Stimulated activated CD4-positive, alpha-beta T cell treated with anti-CD3 and anti-CD28 coated beads, Interleukin-15, amount 100 ng/mL, for 24 hours (primary cell): ENCODE results near the gene NUP210L.
A peak's percentile ranks its signal among the peaks of the same experiment; 100 is the strongest.

Experiments used
- DNase-seq: peaks from one replicate; pipeline ENCODE4 v3.0.0-alpha.2; 2020

NUP210L gene

DNA sequence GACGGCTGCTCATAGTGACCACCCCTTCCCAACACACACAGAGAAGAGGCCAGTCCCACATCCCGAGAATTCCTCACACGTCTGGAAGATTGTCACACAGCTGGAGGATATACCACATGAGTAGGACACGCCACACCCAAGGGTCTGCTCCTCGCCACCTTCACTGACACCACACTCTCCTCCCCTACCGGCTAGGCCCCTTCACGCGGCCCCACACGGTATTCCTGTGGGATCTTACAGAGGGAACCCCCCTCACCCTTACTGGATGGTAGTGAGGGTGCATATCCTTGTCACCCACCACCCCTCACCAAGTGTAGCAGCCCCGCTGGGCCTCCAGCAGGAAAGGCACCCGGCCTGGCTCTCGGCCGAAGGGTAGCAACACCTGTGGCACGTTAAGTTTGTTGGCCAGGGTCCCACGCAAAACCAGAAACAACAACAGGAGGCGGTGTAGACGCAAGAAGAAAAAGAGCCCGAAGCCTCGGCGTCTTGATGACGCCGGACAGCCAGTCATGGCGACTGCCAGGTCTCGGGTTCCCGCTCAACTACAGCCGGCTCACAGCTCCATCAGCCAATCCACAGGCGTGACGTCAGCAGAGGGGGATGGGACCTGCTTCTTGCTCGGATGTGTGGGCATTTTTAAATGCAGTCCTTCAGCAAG is at the start of gene NUP210L:
Gene NUP210L (minus strand): TSS at position 540 of the 658 bp plus-strand sequence.
- DNase-seq: peak; percentile 24

DNA sequence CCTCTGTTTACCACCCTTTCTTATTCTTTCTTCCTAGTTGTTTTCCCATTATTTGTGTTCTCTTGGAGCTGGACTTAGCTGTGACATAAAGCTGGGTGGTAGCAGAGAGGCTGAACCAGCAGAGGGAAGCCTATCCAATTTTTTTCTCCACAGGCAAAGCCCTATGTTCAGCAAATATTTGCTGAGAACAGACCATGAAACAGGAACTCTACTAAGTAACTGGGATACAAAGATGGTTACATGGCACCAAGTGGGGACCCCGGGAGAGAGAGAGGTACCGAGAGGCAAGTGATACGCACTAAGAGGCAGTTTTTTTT is 44.6 kb upstream of the NUP210L start:
- DNase-seq: no peak

DNA sequence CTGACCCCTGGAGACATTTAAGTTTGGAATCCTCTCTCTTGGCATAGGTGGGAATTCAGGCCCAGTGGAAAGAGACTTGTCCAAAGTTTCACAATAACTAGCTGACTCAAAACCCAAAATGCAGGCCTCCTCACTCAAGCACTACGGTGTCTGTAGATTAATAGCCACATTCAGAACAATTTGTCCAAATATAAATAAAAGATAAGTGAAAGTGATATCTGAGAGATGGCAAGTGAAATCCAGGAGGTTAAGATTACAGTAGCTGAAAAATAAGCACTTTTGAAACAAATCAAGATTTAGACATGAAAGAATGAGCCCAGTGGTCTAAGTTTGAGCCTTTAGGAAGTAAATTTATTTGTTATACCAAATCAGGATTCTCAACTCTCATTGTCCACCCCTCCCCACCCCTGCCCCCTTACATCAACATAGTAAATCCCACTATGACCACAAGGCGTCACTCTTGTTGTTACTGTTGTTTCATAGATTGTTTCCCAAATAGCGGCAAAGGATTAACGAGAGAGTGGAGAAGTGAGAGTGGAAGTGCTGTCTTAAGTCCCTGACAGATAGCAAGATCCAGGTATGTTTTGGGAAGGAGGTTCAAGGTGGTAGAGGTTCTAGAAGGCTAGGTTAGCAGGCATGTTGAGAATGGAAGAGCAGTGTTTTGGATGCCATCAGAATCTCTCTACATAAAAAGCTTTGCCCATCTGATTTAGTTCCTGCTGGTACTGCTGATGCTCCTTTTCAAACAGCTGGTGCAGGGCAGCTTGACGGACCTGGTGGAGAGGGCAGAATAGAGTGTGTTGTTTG is 44.1 kb upstream of the NUP210L start:
- peak; percentile 34 for DNase-seq

DNA sequence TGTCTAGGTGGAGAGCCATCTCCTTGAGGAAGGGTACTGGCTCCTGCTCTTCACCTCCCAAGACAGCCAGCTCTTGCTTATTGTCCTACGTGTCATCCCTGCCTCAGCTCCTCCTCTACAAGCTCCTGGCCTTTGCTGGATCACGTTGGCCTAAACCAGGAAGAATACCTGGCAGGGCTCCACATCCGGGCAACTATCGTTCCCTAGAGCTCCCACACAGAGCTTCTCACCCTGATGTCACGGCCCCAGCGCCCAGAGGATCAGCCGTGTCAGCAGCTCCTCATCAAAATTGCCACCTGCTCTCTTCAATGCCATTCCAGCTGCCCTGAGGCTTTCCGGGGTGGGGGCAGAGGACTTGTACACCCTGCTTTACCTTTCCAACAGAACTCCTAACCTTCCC is 38.9 kb upstream of the NUP210L start:
- no peak for DNase-seq

DNA sequence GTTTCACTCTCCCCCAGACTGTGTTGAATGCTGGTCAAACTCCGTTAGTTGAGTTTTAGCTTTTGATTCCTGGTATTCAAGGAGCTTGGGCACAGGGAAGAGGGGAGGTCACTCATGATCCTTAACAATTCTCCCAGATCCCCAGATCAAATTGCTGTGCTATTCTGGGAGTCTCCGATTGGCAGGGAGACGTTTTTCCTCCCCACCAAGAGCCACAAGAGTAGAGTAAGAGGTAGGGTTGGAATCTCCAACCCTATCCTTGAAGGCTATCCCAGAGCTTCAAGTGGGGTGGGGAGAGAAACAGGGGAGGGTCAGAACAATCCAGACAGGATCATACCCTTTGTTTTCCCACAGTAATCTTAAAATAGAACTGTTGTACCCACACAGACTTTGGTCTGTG is 37.6 kb upstream of the NUP210L start:
- no peak for DNase-seq

DNA sequence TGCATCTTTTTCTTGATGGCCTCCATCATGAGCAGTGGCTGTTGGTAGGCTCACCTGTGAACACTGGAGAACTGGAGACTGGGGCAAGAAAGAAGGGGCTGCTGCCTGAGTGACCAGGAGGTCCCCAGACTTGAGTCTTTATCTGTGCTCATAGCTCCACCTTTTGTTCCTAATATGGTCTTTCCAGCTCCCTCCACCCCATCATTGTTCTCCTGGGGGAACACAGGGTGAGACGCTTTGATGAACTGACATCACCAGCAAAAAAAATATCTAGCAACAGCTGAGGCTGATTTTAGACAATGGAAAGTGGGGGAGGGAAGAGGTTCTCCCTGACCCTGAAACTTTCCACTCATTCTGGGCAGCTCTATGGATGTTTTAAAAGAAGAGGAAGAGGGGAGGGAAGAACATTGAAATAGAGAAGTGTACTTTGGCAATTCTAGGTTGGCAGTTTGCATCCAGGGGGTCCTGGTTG is 37.2 kb upstream of the NUP210L start, which contains the start of gene TPM3:
Gene TPM3 (minus strand): TSS at position 111 of the 472 bp plus-strand sequence. CDS start 82 bp downstream, at position 29.
- no peak for DNase-seq

DNA sequence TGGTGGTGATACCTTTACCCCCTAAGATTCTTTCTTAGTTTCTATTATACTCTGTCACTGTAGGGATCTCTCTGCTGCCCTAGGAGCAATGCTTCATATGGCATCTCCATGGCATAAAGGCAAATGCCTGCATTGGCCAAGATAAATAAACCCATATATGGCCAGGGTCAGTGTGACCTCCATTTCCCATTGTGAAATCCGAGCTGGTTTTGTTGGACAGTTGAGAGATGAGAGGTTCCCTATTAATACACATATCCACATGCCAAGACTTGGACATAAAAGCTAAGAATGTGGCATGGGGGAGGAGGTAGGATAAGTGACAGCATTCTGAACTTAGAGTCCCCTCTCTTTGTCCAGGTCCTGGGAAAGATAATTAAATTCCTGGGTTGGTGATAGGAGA is 35.7 kb upstream of the NUP210L start:
- no peak for DNase-seq

DNA sequence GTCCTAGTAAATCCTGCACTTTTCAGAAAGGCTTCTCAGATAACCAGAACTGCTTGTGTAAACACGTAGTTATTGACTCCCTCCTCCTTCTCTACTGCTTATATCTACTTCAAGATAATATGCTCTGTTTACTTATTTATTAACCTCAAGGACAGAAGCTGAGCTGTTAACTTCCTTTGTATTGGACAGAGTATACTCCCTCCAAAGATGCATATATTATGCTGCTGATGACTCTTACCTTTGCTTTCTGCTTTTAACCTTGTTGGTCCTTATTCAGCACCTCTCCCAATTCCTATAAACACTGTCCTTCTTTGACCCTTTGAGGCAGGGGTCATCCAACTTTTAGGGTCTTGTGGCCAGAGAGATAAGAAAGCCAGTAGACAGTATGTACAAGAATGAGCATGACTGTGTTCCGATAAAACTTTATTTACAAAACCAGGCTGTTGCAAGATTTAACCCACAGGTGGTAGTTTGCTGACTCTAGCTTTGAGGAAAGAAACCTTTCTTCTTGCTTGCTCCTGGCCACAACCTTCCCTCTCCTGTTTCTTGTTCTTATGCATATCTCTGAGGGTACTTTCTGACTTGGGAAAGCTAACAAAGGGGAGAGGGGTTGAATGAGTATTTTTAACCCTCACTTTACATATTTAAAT is 32.1 kb upstream of the NUP210L start:
- DNase-seq: no peak

DNA sequence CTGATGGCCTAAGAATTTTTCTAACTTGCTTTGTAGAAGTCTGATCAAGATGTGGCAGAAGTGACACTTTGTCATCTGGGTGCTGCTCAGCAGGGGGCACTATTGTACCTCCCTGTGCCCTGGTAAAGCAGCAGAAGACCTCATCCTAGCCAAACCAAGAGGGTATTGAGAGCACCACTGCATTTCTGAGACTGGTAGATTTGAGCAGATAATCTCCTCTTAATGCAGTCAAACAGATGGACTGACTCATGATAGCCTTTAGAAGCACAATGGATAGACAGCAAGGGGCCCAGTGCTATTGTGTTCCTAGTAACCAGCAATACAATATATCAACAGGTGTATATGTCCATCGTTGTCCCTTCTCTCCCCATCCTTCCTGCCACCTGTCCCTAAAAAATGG is 31.3 kb upstream of the NUP210L start:
- peak; percentile 81 for DNase-seq

DNA sequence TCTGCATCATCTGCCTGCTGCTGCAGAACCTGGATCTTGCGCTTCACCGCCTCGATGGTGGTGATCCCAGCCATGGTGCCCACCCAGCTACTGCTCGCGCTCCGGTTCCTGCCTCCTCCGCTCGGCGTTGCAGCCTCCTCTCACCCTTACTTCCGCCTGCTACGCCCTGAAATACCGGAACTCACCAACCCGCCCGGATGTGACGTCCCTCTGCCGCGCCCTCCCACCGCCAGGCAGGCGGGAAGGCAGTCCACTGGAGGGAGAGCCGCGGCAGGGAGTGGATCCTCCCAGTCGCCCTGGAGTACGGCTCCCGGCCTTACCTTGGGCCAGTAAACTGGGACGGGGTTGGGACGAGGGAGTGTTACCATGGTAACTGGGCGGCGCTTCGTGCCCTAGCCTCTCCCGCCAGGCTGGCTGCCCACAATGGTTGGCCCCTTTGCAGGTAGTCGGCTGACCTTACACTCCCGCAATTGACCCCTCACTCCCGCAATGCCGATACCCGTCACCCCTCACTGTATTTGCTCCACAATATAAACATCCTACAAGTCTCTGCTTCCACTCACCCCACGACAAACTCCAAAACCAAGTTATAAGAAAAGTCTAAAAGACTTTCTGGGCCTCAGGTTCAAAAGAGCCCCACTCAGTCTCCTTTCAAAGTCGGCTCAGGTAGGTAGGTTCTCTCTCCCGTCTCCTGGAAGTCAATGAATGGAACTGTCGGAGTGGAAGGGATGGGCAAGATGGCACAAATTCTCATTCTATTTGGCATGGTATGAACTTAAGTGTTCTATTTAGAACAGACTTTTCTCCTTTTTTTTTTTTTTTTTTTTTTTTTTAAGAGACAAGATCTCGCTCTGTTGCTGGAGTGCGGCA is 28.4 kb upstream of the NUP210L start:
- peak; percentile 98 for DNase-seq

DNA sequence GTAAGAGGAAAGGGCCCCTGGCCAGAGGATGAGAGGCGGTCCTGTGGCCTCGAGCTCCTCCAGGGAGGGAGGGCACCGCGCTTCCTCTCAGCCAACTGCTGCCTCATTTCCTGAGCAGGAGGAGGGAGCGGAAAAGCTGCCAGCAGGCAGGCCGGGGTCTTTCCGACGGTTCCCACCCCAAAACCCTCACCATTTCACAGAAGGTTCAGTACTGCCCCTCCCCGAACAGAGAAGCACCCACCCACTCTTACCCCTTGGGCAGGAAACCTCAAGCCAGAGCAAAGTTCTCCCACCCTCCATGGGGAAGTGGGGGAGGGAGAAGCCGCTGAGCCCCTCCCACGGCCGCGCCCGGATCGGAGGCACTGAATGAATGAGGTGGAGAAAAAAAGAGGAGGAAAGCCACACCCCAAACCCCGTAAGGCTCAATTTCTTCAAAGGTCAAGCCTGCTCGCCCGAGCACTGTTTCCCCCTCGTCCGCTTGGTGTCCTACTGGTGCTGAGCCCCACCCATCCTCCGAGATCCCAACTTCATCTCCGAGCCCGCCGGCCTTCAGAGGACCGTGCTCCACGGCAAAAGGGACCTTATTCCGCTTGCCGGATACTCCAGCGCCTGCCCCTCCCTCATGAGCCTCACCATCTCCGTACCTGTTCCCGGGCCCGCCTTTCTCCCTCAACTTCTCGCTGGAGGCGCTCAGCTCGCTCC is 27.6 kb upstream of the NUP210L start:
- peak; percentile 91 for DNase-seq

DNA sequence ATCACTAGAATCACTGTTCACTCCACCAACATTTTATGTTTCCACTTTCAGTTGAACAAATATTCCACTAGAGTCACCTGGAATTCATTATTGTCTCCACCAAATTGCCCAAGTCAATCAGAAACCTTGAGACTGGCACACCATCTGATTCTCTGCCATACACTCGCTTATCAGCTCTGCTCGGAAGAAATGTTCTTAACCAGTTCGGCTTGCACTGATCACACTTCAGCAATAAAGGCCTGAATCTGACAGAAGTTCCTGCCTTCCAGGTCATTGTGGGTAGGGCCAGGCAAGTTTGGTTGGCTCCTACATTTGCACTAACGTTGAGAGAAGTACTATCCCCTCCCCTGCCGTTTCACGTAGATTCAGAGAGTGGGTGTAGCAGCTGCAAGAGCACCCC is 27.1 kb upstream of the NUP210L start:
- DNase-seq: no peak

DNA sequence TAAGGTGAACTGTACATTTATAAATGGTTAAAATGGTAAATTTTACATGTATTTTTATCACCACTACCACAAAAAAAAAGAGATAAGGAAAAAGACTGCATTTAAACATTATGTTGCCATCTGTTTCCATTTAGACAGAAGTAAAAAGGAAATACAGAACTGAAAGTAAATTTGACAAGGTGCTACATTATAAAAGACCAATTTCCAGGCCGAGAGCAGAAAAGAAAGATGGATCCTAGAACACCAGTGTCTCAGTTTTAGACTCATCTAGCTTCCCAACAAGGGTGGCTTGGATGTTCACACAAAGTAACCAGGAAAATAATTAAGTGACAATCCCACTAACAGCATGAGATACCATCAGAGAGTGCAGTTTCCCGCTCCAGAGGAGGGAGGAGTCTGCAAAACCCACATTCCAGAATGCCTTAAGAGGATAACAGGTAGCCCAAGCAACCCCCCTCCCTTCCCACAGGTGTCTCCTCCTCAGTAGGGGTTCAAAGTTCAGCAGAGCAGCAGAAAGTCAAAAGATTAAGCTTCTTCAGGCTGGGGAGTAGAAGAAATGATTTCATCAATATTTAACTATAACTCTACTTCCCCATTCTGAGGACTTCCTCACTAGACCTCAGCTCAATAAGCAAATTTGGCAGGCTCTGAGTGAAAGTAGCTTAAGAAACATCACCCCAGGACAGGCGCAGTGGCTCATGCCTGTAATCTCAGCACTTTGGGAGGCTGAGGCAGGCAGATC is 25.2 kb upstream of the NUP210L start:
- DNase-seq: no peak

DNA sequence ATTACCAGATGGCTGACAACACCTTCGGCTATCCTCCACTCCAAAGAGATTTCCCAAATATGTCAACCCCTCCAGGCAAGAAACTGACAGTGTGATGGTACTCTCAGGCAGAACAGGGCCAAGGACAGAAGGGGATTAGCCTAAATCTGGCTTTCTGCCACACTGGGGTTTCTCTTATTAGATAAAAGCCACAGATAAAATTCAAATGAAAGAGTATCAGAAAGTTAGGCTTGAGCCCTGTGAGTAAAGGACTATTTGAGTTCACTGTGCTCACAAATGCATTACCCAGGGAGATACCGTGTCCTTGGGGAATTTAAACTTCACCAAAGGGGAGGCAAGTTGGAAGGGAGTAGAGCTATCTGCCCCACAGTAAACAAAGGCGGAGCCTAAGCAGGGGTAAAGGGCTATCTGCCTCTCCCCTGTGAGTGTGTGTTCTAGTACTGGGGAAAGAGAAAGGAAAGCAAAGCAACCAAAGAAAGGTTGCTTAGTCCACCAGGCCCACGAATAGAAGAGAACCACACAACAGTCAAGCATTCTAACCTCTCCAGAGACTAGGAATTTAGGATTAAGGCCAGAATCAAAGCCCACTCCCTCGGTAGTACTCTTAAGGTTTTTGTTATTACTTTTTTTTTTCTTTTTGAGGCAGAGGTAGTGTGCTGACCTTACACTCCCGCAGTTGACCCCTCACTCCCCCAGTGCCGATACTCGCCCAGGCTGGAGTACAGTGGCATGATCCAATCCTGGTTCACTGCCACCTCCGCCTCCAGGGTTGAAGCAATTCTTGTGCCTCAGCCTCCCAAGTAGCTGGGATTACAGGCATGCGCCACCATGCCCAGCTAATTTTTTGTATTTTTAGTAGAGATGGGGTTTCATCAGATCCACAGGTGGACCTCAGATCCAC is 24.3 kb upstream of the NUP210L start:
- no peak for DNase-seq

DNA sequence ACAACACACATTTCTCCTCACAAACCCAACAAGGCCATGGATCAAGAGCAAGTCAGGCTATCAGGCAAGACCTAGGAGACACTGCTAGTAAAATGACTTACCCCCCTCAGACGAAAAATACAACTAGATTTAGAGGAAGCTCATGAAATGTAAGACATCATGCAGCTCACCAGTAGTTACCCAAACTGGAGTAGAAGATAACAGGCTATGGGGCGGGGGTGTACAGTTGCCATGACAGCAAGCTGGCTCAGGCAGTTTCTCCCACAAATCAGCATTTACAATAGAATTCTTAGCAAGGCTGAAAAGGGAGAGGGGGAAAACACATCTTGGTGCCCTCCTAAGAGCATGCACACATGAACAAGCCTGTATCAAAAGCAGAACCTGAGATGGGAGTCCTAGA is 23.1 kb upstream of the NUP210L start:
- DNase-seq: peak; percentile 34

DNA sequence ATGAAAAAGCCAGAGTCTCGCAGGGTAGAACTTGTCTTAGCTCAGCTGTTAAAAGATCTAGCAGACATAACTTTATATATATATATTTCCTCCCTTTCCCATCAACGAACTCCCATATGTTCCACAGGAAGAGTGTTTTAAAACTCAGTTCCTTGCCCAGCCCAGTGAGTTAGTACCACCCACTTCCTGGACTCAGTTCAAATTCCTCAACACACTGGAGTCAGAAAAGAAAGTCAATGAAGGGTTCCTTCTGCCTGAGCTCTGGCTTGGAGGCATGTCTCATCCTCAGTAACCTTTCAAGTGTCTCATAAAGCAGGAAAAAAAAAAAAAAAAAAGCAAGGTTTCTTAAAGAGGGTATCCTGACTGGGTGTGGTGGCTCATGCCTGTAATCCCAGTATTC is 21.5 kb upstream of the NUP210L start:
- DNase-seq: no peak

DNA sequence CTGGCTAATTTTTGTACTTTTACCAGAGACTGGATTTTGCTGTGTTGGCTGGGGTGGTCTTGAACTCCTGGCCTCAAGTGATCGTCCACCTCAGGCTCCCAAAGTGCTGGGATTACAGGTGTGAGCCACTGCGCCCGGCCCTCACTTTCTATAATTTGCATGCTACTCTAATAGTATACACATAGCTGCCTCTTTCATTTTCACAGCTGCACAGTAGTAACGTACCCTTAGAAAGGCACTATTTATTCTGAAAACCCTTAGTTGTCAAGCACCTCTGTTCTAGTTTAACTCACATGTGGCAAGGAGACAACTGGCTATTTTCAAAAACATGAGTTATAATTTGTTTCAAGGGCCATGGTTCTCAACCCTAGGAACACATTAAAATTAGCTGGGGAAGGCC is 19.8 kb upstream of the NUP210L start:
- no peak for DNase-seq

DNA sequence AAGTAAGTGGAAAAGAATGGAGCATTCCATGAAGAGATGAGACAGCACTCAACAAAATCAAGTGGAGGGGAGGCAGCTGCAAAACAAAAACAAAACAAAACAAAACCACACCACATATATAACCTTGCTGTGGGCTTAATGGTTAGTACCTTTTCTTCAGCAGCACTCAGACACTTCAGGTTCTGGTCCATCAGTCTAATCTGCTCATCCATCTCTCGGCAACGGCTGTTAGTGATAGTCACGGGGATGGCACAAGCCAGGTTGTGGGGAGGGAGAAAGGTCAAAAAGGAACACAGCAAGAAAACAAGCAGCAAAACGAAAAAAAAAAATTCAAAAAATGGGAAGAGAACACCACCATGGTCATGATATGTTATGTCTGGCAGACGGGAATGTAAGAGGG is 17.0 kb upstream of the NUP210L start:
- no peak for DNase-seq

DNA sequence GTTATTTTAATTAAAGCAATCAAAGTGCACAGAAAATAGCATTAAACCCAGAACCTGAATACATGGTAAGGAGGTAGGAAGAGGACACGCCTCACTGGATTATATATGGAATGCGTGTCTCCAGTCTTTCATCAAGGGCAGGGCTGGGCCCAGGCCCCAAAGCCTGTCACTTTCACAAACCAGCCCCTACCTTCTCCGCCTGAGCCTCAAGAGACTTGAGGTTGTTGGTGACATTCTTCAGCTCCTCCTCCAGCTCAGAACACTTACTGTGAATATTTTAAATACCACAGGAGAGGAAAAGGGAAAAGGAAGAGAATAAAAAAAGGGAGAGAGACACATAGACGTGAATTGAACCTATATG is 16.3 kb upstream of the NUP210L start:
- no peak for DNase-seq

DNA sequence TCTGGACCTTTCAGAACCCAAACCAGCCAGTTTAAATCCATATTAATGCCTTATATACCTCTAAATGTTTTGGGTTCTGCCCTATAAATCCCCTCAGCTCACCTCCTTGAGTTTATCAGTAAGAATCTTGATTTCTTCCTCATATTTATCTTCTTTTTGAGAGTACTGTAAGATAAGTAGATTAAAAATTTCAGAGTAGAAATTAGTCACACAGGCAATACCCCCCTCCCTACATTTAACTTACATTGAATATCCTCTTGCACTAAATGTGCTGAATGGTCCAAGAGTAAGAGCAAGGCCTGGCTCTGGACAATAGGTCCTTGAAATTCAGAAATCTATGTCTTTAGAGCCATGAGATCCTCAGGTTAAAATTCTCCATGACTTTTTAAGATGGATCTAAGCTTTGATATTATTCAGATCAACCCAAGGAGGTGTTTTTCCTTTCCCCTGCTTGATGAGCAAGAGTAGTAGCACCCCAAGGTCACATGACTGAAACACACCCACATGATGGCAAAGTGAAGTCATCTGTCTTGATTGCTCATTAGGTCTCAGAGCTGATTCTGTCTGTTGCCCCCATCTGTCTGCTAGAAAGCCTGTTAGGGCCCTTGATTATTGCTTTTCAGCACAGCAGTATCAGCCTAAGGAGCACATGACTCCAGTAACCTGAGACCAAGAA is 15.8 kb upstream of the NUP210L start:
- peak; percentile 69 for DNase-seq
